Measurements from ENCODE around the gene AFF1.

DNA sequence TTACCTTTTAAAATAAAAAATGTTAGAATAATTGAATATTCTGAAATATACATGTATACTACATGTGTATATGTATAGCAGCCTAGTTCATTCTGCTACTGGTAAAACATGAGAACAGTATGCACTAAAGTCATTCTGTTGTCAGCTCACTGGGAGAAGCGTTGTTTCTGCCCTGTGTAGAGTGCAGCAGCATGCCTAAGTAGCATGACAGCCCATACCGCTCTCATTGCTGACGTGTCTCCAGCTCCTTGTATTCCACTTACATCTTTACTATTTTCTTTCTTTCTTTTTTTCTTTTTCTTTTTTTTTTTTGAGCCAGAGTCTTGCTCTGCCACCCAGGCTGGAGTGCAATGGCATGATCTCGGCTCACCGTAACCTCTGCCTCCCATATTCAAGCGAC, 194.9 kb downstream of the AFF1 start:
- TF ChIP-seq POLR2AphosphoS5 (IDR thresholded peaks at IDR 0.05; ENCODE audit: low read depth, low read length) (no peak), TAF1 (IDR thresholded peaks at IDR 0.05; ENCODE audit: borderline replicate concordance, low read depth, low read length) (no peak), POLR2A (IDR thresholded peaks at IDR 0.05; ENCODE audit: low read depth, low read length) (no peak)

Measured in GM12892 (cell line).